Measurements from ENCODE around the gene NUP205. TPM values are rescaled to one million over a fixed set of nuclear protein-coding genes. Genes with fewer than 3 reads are reported as not detected.

The NUP205 gene
- total and polyA plus RNA-seq, 2 of the 13 experiments (the other 11 are each of a cell fraction or from before 2014, with no cell fraction given), result 46.2 to 87.2 TPM

GRCh38 chr7:135537905-135538304 lies 19.8 kb upstream of the NUP205 start:
- ATAC-seq (no peak), DNase-seq (ENCODE audit: low spot score) (no peak), FAIRE-seq (no peak)
- intact Hi-C loops (cut with micrococcal nuclease; ENCODE audit: unreplicated experiment), result no loop called here
- Histone ChIP-seq H3K9me3 (ENCODE audit: low read length) (no peaks in the 10 kb centered on the region), H3K36me3 (replicated peaks in 1 of 2; ENCODE audit: control insufficient read depth in 1 of 2, insufficient read depth in 2 of 2, low read length in 2 of 2) (no peaks in the 10 kb centered on the region), H3K4me2 (ENCODE audit: low read depth, low read length) (no peak overlapping the region), H3K4me3 (replicated peaks in 1 of 3; ENCODE audit: insufficient read depth in 1 of 3, low read depth in 2 of 3, low read length in 3 of 3) (no peak overlapping the region), H2AFZ (ENCODE audit: low read length) (peak overlapping the region; percentile 59), H3K79me2 (ENCODE audit: insufficient read depth, low read length) (no peaks in the 10 kb centered on the region), H3K27me3 (ENCODE audit: control insufficient read depth in 1 of 2, insufficient read depth in 2 of 2, low read length in 2 of 2) (no peaks in the 10 kb centered on the region), H4K20me1 (ENCODE audit: insufficient read depth, low read length) (no peaks in the 10 kb centered on the region), H3K9ac (ENCODE audit: insufficient read depth, low read depth, low read length) (no peak overlapping the region), H3K4me1 (ENCODE audit: insufficient read depth, low read length) (0 out of 2 replicates have a peak, but pooled peaks cover 12% of the 10 kb centered on the region), H3K27ac (ENCODE audit: extremely low read length, insufficient read depth, low read length) (no peak overlapping the region)
- no TSS peak for BruUV-seq (replicated peaks)
- ChIA-PET POLR2A (no interaction called here), CTCF (ENCODE audit: low intra/inter-chr PET ratio, low total read pairs) (no interaction called here)
- TF ChIP-seq PRDM15 (CRISPR knock-in tag; IDR thresholded peaks at IDR 0.05), result no peak
- no peak for TF ChIP-seq MXD1 (CRISPR knock-in tag; IDR thresholded peaks at IDR 0.05)
- TF ChIP-seq ZNF432 (CRISPR knock-in tag; IDR thresholded peaks at IDR 0.05; ENCODE audit: borderline replicate concordance), result no peak
- TF ChIP-seq RBM39 (IDR thresholded peaks at IDR 0.05; ENCODE audit: low read depth, low read length, poor library complexity, severe bottlenecking), result no peak
- TF ChIP-seq POLR2G (IDR thresholded peaks at IDR 0.05; ENCODE audit: low read depth, low read length), result no peak
- no peak for TF ChIP-seq ZNF138 (CRISPR knock-in tag; IDR thresholded peaks at IDR 0.05; ENCODE audit: low read depth)
- no peak for TF ChIP-seq RARG (CRISPR knock-in tag; IDR thresholded peaks at IDR 0.05; ENCODE audit: low read depth)
- no peak for TF ChIP-seq ZNF839 (CRISPR knock-in tag; IDR thresholded peaks at IDR 0.05; ENCODE audit: borderline replicate concordance)
- no peak for TF ChIP-seq ZNF367 (CRISPR knock-in tag; IDR thresholded peaks at IDR 0.05; ENCODE audit: borderline replicate concordance)
- no peak for TF ChIP-seq ZBTB4 (CRISPR knock-in tag; IDR thresholded peaks at IDR 0.05; ENCODE audit: borderline replicate concordance)
- TF ChIP-seq U2AF1 (optimal IDR thresholded peaks at IDR 0.05; ENCODE audit: low read depth, low read length), result no peak
- TF ChIP-seq ZNF563 (CRISPR knock-in tag; IDR thresholded peaks at IDR 0.05), result no peak
- TF ChIP-seq FOXA3 (CRISPR knock-in tag; IDR thresholded peaks at IDR 0.05), result no peak
- in situ Hi-C loops (cut with HindIII; ENCODE audit: extremely low pct_ligation_motif_present, low pct_unique_long_range_greater_than_20kb), result no loop called here

All from HepG2 (cell line).